HepG2 (cell line): ENCODE measurements around the gene ARG2. TPM values are rescaled to one million over a fixed set of nuclear protein-coding genes. Genes with fewer than 3 reads are reported as not detected.

Source experiments
- ATAC-seq: fragments of 200-7000 bp; cut with Tn5 transposase; 3 replicates; pipeline ENCODE4 v1.9.1; 2020; ENCODE audit warnings: mild to moderate bottlenecking, moderate library complexity
- BruUV-seq: library from RNA; stranded (reverse); fragments of 400-500 nt; replicated peaks from 2 replicates; lab custom pipeline; 2021; lab: Mats Ljungman, UMichigan
- CTCF ChIA-PET: fragments of 300-600 bp; formaldehyde crosslinking; extraction: SDS; loops from one replicate; lab custom pipeline; 2021; ENCODE audit warnings: low total read pairs, inconsistent platforms, low intra/inter-chr PET ratio; lab: Yijun Ruan, JAX
- POLR2A ChIA-PET: fragments of 350-600 bp; sonication (Branson Sonifier 250); formaldehyde crosslinking; loops from one replicate; lab custom pipeline; 2020; ENCODE audit warnings: antibody characterized with exemption, inconsistent platforms; lab: Yijun Ruan, JAX
- DNase-seq: peaks from one replicate; pipeline ENCODE4 v3.0.0-alpha.2; 2015; ENCODE audit warnings: low spot score
- FAIRE-seq: peaks from 3 replicates; lab custom pipeline; 2011; peaks lifted over from hg19 to GRCh38; lab: Jason Lieb, UNC
- H2AFZ ChIP-seq: one replicate; pipeline ENCODE4 v1.6.1; 2011; ENCODE audit warnings: low read length, inconsistent platforms
- H3K27ac ChIP-seq: fragments of 300-600 bp; 3 replicates; pipeline ENCODE4 v1.8.0; 2011; ENCODE audit warnings: mixed run types, mild to moderate bottlenecking, mixed read lengths, low read length, inconsistent platforms; ENCODE audit not compliant: insufficient read depth; ENCODE audit errors: extremely low read length
- H3K27me3 ChIP-seq, 2 experiments: fragments of 200-600 bp in 1 of 2; 2 replicates in 1 of 2; 3 replicates in 1 of 2; pipeline versions ENCODE4 v1.6.0 to v1.8.0; 2011; ENCODE audit warnings: low read length in 2 of 2, mild to moderate bottlenecking in 2 of 2, moderate library complexity in 2 of 2, inconsistent platforms in 1 of 2; ENCODE audit not compliant: insufficient read depth in 2 of 2, control insufficient read depth in 1 of 2
- H3K36me3 ChIP-seq, 2 experiments: fragments of 200-600 bp in 1 of 2; replicated peaks in 1 of 2; 2 replicates in 1 of 2; 3 replicates in 1 of 2; pipeline versions ENCODE4 v1.5.1 to v1.8.0; 2011; ENCODE audit warnings: low read length in 2 of 2, inconsistent platforms in 1 of 2; ENCODE audit not compliant: insufficient read depth in 2 of 2, control insufficient read depth in 1 of 2
- H3K4me1 ChIP-seq: 2 replicates; pipeline ENCODE4 v1.5.1; 2012; ENCODE audit warnings: low read length, inconsistent platforms; ENCODE audit not compliant: insufficient read depth
- H3K4me2 ChIP-seq: 2 replicates; pipeline ENCODE4 v1.6.0; 2011; ENCODE audit warnings: low read depth, low read length, inconsistent platforms
- H3K4me3 ChIP-seq, 3 experiments: fragments of 200-600 bp in 1 of 3; sonication (generic), shearing (Covaris generic) in 1 of 3; replicated peaks in 1 of 3; 2 replicates each; pipeline ENCODE4 v1.5.1; 2011 to 2016; ENCODE audit warnings: low read length in 3 of 3, inconsistent platforms in 2 of 3, low read depth in 2 of 3, mild to moderate bottlenecking in 2 of 3, control low read depth in 1 of 3, mixed read lengths in 1 of 3; ENCODE audit not compliant: insufficient read depth in 1 of 3
- H3K79me2 ChIP-seq: one replicate; pipeline ENCODE4 v1.6.1; 2011; ENCODE audit warnings: low read length, inconsistent platforms; ENCODE audit not compliant: insufficient read depth
- H3K9ac ChIP-seq: 2 replicates; pipeline ENCODE4 v1.6.0; 2011; ENCODE audit warnings: mild to moderate bottlenecking, low read depth, low read length, inconsistent platforms; ENCODE audit not compliant: insufficient read depth
- H3K9me3 ChIP-seq: 2 replicates; pipeline ENCODE4 v1.5.1; 2012; ENCODE audit warnings: mild to moderate bottlenecking, low read length
- H4K20me1 ChIP-seq: 2 replicates; pipeline ENCODE4 v1.6.0; 2011; ENCODE audit warnings: inconsistent platforms, mild to moderate bottlenecking, low read length, moderate library complexity; ENCODE audit not compliant: insufficient read depth
- ATM ChIP-seq: fragments of 450-650 bp; IDR thresholded peaks from 2 replicates; pipeline ENCODE4 v1.7.1; 2017; ENCODE audit warnings: mild to moderate bottlenecking, borderline replicate concordance
- BRCA1 ChIP-seq: sonication (generic); formaldehyde crosslinking; IDR thresholded peaks from 2 replicates; pipeline ENCODE4 v1.4.0; 2020; ENCODE audit warnings: missing genetic modification reagents
- DMTF1 ChIP-seq: sonication (generic); formaldehyde crosslinking; IDR thresholded peaks from 2 replicates; pipeline ENCODE4 v1.4.0; 2020; ENCODE audit warnings: mild to moderate bottlenecking, missing genetic modification reagents
- HNRNPL ChIP-seq: fragments of 200-400 bp; formaldehyde crosslinking; IDR thresholded peaks from 2 replicates; pipeline ENCODE4 v1.6.1; 2017; ENCODE audit warnings: mild to moderate bottlenecking, low read depth, low read length
- MIER3 ChIP-seq: IDR thresholded peaks from 2 replicates; pipeline ENCODE4 v1.6.1; 2016; ENCODE audit warnings: missing compliant biosample characterization, borderline replicate concordance
- ZFP91 ChIP-seq: sonication (generic); formaldehyde crosslinking; IDR thresholded peaks from 2 replicates; pipeline ENCODE4 v1.9.0; 2022; ENCODE audit warnings: missing genetic modification reagents, mild to moderate bottlenecking, borderline replicate concordance
- ZNF17 ChIP-seq: sonication (generic); formaldehyde crosslinking; IDR thresholded peaks from 2 replicates; pipeline ENCODE4 v1.5.0; 2020; ENCODE audit warnings: mild to moderate bottlenecking, missing genetic modification reagents
- ZNF441 ChIP-seq: sonication (generic); formaldehyde crosslinking; IDR thresholded peaks from 2 replicates; pipeline ENCODE4 v1.7.0; 2021; ENCODE audit warnings: missing genetic modification reagents, borderline replicate concordance
- ZNF629 ChIP-seq: sonication (generic); formaldehyde crosslinking; conservative IDR thresholded peaks from 2 replicates; pipeline ENCODE4 v1.5.0; 2020; ENCODE audit warnings: missing genetic modification reagents
- ZNF710 ChIP-seq: sonication (generic); formaldehyde crosslinking; IDR thresholded peaks from 2 replicates; pipeline ENCODE4 v1.5.0; 2020; ENCODE audit warnings: mild to moderate bottlenecking, missing genetic modification reagents, borderline replicate concordance
- ZNF747 ChIP-seq: sonication (generic); formaldehyde crosslinking; IDR thresholded peaks from 2 replicates; pipeline ENCODE4 v1.8.1; 2023; ENCODE audit warnings: missing genetic modification reagents, mild to moderate bottlenecking, borderline replicate concordance
- WGBS: methylation state at CpG from one replicate; pipeline ENCODE4 v1.1.6; 2017; ENCODE audit warnings: low lambda C conversion rate; 5-methylcytosine and 5-hydroxymethylcytosine counted together
- in situ Hi-C: cut with HindIII; loops from 2 replicates; pipeline ENCODE4 v1.10.0; 2017; ENCODE audit warnings: low pct_unique_long_range_greater_than_20kb; ENCODE audit not compliant: extremely low pct_ligation_motif_present
- intact Hi-C: fragments of 100-400 bp; cut with micrococcal nuclease; formaldehyde crosslinking; loops from one replicate; pipeline ENCODE4 v1.10.0; 2022; ENCODE audit not compliant: unreplicated experiment
- polyA plus RNA-seq, 8 experiments: library from polyadenylated mRNA; depleted of rRNA in 3 of 8; stranded (reverse) in 7 of 8; unstranded in 1 of 8; fragments of >200 nt; fragmentation: Illumina TruSeq in 4 of 8; extraction: Trizol in 4 of 8; gene quantifications; 2 replicates each; pipeline versions ENCODE4 v1.2.1 to v1.2.3, GENCODE V29; 2011 to 2016; ENCODE audit warnings: low read depth in 4 of 8, missing spikeins in 1 of 8, mixed read lengths in 1 of 8; ENCODE audit not compliant: insufficient read depth in 1 of 8
- total RNA-seq, 5 experiments: library from RNA; depleted of rRNA; stranded (reverse); fragments of >200 nt; fragmentation: Illumina TruSeq; extraction: Trizol; gene quantifications; 2 replicates each; pipeline ENCODE4 v1.2.3, GENCODE V29; 2016; ENCODE audit warnings: low read depth in 1 of 5

The ARG2 gene
- total and polyA plus RNA-seq, 2 of the 13 experiments (the other 11 are each of a cell fraction or from before 2014, with no cell fraction given) = 37.5 to 73.6 TPM

- TF ChIP-seq DMTF1 (no peak), HNRNPL (no peak), ZNF629 (CRISPR knock-in tag) (no peak), ZNF17 (no peak)
Observed at GRCh38 chr14:67695394-67695949, 75.8 kb downstream of the ARG2 start, which contains the start of gene RDH11 (continued).

GRCh38 chr14:67697006-67697405, 77.3 kb downstream of the ARG2 start:
- ATAC-seq (no peak), DNase-seq (no peak), FAIRE-seq (no peak)
- H3K36me3 ChIP-seq = peaks cover 0 to 10% of the 10 kb centered on the region in 2 experiments; a peak in 4 of 5 replicates
- H4K20me1 ChIP-seq = peaks cover 3% of the 10 kb centered on the region
- intact Hi-C loops = no loop called here
- WGBS = 21% methylated on average over 4 of the region's 4 CpGs
- H3K9me3 ChIP-seq = no peaks in the 10 kb centered on the region
- H3K27me3 ChIP-seq = no peaks in the 10 kb centered on the region; a peak in 1 of 5 replicates
- H3K4me3 ChIP-seq = no peak overlapping the region
- H3K27ac ChIP-seq = peak overlapping the region; percentile 10
- peaks cover 52% of the 10 kb centered on the region for H3K4me1 ChIP-seq
- peak overlapping the region; percentile 59 for H3K4me2 ChIP-seq
- in situ Hi-C loops = no loop called here
- H3K79me2 ChIP-seq = peaks cover 32% of the 10 kb centered on the region
- POLR2A ChIA-PET = no interaction called here
- H3K9ac ChIP-seq = peak overlapping the region; percentile 19; the same call in 1 of the 2 replicates
- no TSS peak for BruUV-seq
- CTCF ChIA-PET = no interaction called here
- H2AFZ ChIP-seq = peak overlapping the region; percentile 95
- TF ChIP-seq MIER3 (CRISPR knock-in tag) (no peak), ZNF710 (CRISPR knock-in tag) (no peak), ATM (no peak), ZNF747 (CRISPR knock-in tag) (no peak), ZNF441 (no peak), ZFP91 (CRISPR knock-in tag) (no peak), BRCA1 (no peak)
